GM12872 (cell line): ENCODE measurements around the gene GNAI3.

Experiments
- CTCF ChIP-seq: IDR thresholded peaks from 3 replicates; pipeline ENCODE4 v1.5.1; 2011; ENCODE audit warnings: low read depth, mild to moderate bottlenecking, low read length, moderate library complexity; ENCODE audit not compliant: insufficient read depth

Gene GNAI3

GRCh38 chr1:109535481-109535880, 12.9 kb upstream of the GNAI3 start:
- no peak for TF ChIP-seq CTCF

GRCh38 chr1:109535971-109536491, 12.4 kb upstream of the GNAI3 start:
- no peak for TF ChIP-seq CTCF

GRCh38 chr1:109537450-109538178, 10.8 kb upstream of the GNAI3 start:
- no peak for TF ChIP-seq CTCF

- TF ChIP-seq CTCF: no peak
These were observed 9.4 kb upstream of the GNAI3 start for GRCh38 chr1:109538827-109539555.

- TF ChIP-seq CTCF: no peak
These were observed 8.7 kb upstream of the GNAI3 start, which contains the start of gene GPR61 for GRCh38 chr1:109539676-109540075. GPR61 (plus strand) TSS chr1:109539872; CDS start chr1:109543023, 3,151 bp downstream.

- no peak for TF ChIP-seq CTCF
These were observed 7.3 kb upstream of the GNAI3 start for GRCh38 chr1:109541102-109541501.

- no peak for TF ChIP-seq CTCF
These were observed 5.8 kb upstream of the GNAI3 start for GRCh38 chr1:109542657-109543056.
